Skeletal muscle tissue (tissue), 4 donors: ENCODE measurements around the gene KIF26B. TPM values are rescaled to one million over a fixed set of nuclear protein-coding genes. Genes with fewer than 3 reads are reported as not detected.
A peak's percentile ranks its signal among the peaks of the same experiment; 100 is the strongest.

Experiments used
- H3K27ac ChIP-seq: one replicate; pipeline ENCODE4 v1.7.0; 2013; ENCODE audit warnings: mild to moderate bottlenecking, low read depth, low read length, inconsistent platforms
- H3K27me3 ChIP-seq, 3 donors: one replicate each; pipeline ENCODE4 v1.7.0; 2013; ENCODE audit warnings: low read length in 3 of 3; ENCODE audit not compliant: control insufficient read depth in 3 of 3, insufficient read depth in 3 of 3
- H3K36me3 ChIP-seq, 3 donors: one replicate each; pipeline ENCODE4 v1.7.0; 2013; ENCODE audit warnings: low read length in 3 of 3; ENCODE audit not compliant: control insufficient read depth in 3 of 3, insufficient read depth in 3 of 3
- H3K4me1 ChIP-seq, 3 donors: one replicate each; pipeline ENCODE4 v1.7.0; 2013; ENCODE audit warnings: low read length in 3 of 3, mild to moderate bottlenecking in 3 of 3; ENCODE audit not compliant: control insufficient read depth in 3 of 3, insufficient read depth in 3 of 3
- H3K4me3 ChIP-seq, 3 donors: one replicate each; pipeline ENCODE4 v1.7.0; 2013; ENCODE audit warnings: low read length in 3 of 3
- H3K9ac ChIP-seq, 3 donors: one replicate each; pipeline ENCODE4 v1.7.0; 2013; ENCODE audit warnings: low read length in 3 of 3, mild to moderate bottlenecking in 3 of 3, moderate library complexity in 2 of 3, low read depth in 1 of 3
- H3K9me3 ChIP-seq, 3 donors: one replicate each; pipeline ENCODE4 v1.7.0; 2013; ENCODE audit warnings: low read length in 3 of 3; ENCODE audit not compliant: control insufficient read depth in 3 of 3
- total RNA-seq: library from RNA; depleted of rRNA; stranded (reverse); fragments of >200 nt; gene quantifications from one replicate; pipeline ENCODE4 v1.2.3, GENCODE V29; 2014
- donor health status: Osteomylitis.

KIF26B gene
- total RNA-seq, 1 donor from 2014 or later = 0.52 TPM

DNA sequence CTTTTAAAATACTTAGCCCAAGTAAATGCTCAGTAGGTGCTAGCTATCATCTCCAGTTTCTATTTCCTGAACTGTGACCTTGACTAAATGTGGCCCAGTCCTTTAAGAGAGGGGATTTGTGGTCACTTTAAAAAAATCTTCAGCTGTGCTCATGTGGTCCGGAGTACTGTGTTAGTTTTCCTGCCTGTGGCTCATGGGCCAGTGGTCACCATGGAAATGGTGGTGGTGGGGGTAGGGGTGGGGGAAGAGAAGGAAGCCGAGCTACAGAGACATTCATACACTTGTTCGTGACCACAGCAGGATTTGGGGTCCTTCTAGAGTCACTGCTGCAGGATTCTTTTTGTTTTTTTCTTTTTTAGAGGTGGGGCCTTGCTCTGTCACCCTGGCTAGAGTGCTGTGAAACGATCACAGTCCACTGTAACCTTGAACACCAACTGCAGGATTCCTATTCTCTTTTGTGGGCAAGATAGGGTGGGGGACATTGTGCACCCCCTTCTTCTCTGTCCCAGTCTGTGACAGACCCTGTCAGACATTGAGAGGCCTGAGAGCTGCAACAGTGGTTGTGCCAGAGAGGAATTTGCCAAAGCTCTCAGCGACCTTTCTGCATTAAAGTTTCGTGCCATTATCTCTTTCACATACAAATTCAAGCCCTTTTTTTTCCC is 25.8 kb downstream of the KIF26B start:
- no peak overlapping the region for H3K9ac ChIP-seq
- H3K27me3 ChIP-seq = no peaks in the 10 kb centered on the region
- H3K36me3 ChIP-seq = no peaks in the 10 kb centered on the region
- H3K4me3 ChIP-seq = no peak overlapping the region
- H3K27ac ChIP-seq = no peak overlapping the region
- no peaks in the 10 kb centered on the region for H3K4me1 ChIP-seq
- no peaks in the 10 kb centered on the region for H3K9me3 ChIP-seq

DNA sequence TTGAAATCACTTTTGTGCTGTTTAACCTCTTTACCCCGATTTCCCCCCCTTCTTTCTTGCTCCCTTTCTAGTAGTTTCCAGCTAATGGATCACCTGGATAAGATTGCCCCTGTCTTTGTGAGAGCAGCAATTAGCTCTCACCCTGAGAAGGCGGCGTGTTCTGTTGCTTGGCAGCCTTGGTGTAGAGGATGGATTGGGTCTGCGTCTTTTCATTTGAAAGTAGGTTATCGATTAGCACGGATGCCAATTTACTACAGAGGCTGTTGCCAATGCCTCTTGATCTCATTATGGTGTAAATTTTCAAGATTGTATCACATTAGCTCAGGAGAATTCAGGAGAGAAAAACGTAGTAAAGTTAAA is 26.4 kb downstream of the KIF26B start:
- Histone ChIP-seq H3K4me3 (no peak overlapping the region), H3K4me1 (no peaks in the 10 kb centered on the region), H3K9ac (no peak overlapping the region), H3K27me3 (no peaks in the 10 kb centered on the region), H3K36me3 (no peaks in the 10 kb centered on the region), H3K27ac (no peak overlapping the region), H3K9me3 (no peaks in the 10 kb centered on the region)

- Histone ChIP-seq H3K4me3 (no peak overlapping the region), H3K9ac (no peak overlapping the region), H3K9me3 (no peaks in the 10 kb centered on the region), H3K27ac (no peak overlapping the region), H3K27me3 (no peaks in the 10 kb centered on the region), H3K36me3 (no peaks in the 10 kb centered on the region), H3K4me1 (no peaks in the 10 kb centered on the region)
Observed at GRCh38 chr1:245182028-245182427, 27.2 kb downstream of the KIF26B start.

- Histone ChIP-seq H3K4me1 (no peaks in the 10 kb centered on the region), H3K36me3 (no peaks in the 10 kb centered on the region), H3K4me3 (no peak overlapping the region), H3K27me3 (no peaks in the 10 kb centered on the region), H3K27ac (no peak overlapping the region), H3K9ac (no peak overlapping the region), H3K9me3 (no peaks in the 10 kb centered on the region)
Observed at GRCh38 chr1:245183429-245183828, 28.6 kb downstream of the KIF26B start.

DNA sequence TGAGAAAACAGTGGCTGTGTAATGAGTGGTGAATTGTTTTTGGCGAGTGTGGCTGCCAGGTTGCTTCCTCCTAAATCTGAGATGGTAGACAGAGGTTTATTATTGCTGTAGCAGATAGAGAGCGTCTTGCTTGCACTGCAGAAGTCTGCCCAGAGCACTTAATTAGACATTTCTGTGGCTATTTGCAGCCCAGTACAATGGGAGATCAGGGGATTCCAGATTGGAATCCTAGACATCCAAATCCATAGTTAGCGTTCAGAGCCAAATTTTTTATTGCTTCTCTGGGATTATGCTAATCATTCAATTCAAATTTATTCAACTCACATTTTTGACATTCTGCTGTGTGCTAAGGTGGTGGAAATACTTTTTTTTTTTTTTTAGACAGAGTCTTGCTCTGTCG is 30.0 kb downstream of the KIF26B start:
- H3K4me1 ChIP-seq = no peaks in the 10 kb centered on the region
- H3K27me3 ChIP-seq = no peaks in the 10 kb centered on the region
- no peaks in the 10 kb centered on the region for H3K9me3 ChIP-seq
- no peaks in the 10 kb centered on the region for H3K36me3 ChIP-seq
- H3K9ac ChIP-seq = no peak overlapping the region
- H3K4me3 ChIP-seq = no peak overlapping the region
- H3K27ac ChIP-seq = no peak overlapping the region

GRCh38 chr1:245188403-245188802 is 33.6 kb downstream of the KIF26B start:
- H3K27ac ChIP-seq = peak overlapping the region; percentile 18
- H3K9me3 ChIP-seq = no peaks in the 10 kb centered on the region
- H3K27me3 ChIP-seq = no peaks in the 10 kb centered on the region
- H3K4me3 ChIP-seq = no peak overlapping the region
- H3K9ac ChIP-seq = no peak overlapping the region
- no peaks in the 10 kb centered on the region for H3K36me3 ChIP-seq
- H3K4me1 ChIP-seq = no peaks in the 10 kb centered on the region

DNA sequence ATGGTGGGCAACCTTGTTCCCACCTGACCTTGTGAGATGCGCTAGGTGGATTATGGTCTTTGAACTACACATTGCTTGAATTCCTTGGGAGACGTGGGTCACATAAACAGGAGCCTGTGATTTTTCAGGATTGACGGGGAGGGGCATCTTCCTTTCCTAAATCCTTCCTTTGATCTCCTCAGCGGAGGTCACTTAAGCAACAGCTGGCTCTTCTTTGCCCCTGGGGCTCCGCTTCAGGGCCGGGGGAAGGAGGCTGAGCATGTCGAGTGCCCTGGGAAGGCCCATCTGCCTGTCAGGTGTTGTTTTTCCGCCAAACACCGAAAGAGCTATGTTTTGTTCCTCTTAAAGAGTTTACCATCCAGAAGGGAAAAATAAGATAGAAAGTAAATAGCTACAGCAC is 40.6 kb downstream of the KIF26B start:
- no peak overlapping the region for H3K9ac ChIP-seq
- no peak overlapping the region for H3K27ac ChIP-seq
- no peak overlapping the region for H3K4me3 ChIP-seq

GRCh38 chr1:245197121-245197520 is 42.3 kb downstream of the KIF26B start:
- Histone ChIP-seq H3K36me3 (no peaks in the 10 kb centered on the region), H3K9ac (no peak overlapping the region), H3K4me3 (no peak overlapping the region), H3K4me1 (no peaks in the 10 kb centered on the region), H3K9me3 (no peaks in the 10 kb centered on the region), H3K27ac (no peak overlapping the region), H3K27me3 (no peaks in the 10 kb centered on the region)

More for the DNA sequence above, 40.6 kb downstream of the KIF26B start:
- Histone ChIP-seq H3K9me3 (no peaks in the 10 kb centered on the region), H3K27me3 (no peaks in the 10 kb centered on the region), H3K36me3 (no peaks in the 10 kb centered on the region), H3K4me1 (no peaks in the 10 kb centered on the region)

DNA sequence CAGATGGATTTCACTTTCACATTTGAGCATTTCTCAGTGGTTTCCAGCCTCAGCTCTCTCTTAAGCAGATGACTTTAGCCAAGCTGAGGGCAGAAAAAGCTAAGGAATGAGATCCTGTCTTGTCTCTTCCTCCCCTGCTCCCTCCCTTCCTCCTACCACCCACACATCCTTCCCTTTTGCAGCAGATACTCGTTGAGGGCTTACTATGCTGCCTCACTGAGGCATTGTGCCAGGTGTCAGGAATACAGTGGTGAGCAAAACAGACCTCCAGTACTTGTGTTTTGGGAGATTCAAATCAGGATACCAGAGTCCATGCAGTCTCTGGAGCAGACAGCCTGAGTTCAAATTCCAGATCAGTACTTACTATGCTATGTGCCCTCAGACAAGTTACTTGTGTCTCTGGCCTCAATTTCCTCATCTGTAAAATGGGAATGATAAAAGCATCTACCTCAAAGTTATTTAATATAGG is 43.2 kb downstream of the KIF26B start:
- H3K9me3 ChIP-seq = no peaks in the 10 kb centered on the region
- H3K27me3 ChIP-seq = no peaks in the 10 kb centered on the region
- H3K9ac ChIP-seq = no peak overlapping the region
- H3K4me1 ChIP-seq = no peaks in the 10 kb centered on the region
- no peaks in the 10 kb centered on the region for H3K36me3 ChIP-seq
- H3K4me3 ChIP-seq = no peak overlapping the region
- H3K27ac ChIP-seq = no peak overlapping the region

DNA sequence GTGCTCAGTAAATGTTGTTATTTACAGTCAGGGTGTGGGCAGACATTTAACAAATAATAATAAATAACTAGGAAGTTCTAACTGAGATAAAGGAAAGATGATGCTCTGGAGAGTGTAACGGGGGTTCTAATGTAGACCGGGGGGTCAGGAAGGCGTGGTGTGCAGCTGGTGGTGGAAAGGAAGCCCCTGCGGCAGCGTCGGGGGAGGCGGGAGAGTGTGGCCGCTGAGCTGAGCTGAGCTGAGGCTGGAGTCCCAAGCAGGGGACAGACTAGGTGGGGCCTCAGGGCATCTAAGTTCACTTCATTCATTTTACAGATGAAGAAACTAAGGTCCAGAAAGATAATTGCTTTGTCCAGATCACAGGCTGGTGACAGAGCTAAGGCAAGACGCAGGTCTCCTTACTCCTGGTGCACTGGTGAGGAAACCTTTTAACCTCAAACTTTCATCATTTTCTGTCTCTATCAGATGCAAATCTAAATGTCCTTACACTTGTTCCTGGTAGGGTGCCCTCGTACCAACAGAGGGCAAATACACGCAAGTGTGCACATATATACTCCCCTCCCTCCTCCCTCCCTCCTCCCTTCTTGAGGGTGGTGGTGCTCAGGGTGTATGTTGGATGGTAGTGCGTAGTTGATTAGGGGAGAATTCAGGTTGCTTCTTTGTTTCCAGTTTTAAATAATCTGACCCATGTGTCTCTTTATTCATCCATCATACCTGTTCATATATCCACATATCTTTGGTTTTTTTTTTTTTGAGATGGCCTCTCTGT is 44.1 kb downstream of the KIF26B start:
- Histone ChIP-seq H3K9ac (no peak overlapping the region), H3K9me3 (peaks cover 0 to 1% (median 0%) of the 10 kb centered on the region in 3 donors), H3K4me3 (no peak overlapping the region), H3K4me1 (no peaks in the 10 kb centered on the region), H3K36me3 (no peaks in the 10 kb centered on the region), H3K27ac (no peak overlapping the region), H3K27me3 (no peaks in the 10 kb centered on the region)
